Measurements from ENCODE around the gene CIPC.

The CIPC gene, protein sequence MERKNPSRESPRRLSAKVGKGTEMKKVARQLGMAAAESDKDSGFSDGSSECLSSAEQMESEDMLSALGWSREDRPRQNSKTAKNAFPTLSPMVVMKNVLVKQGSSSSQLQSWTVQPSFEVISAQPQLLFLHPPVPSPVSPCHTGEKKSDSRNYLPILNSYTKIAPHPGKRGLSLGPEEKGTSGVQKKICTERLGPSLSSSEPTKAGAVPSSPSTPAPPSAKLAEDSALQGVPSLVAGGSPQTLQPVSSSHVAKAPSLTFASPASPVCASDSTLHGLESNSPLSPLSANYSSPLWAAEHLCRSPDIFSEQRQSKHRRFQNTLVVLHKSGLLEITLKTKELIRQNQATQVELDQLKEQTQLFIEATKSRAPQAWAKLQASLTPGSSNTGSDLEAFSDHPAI
- total RNA-seq = 14.1 reads per million, percentile 39 among the genes with 10 or more reads in this experiment

DNA sequence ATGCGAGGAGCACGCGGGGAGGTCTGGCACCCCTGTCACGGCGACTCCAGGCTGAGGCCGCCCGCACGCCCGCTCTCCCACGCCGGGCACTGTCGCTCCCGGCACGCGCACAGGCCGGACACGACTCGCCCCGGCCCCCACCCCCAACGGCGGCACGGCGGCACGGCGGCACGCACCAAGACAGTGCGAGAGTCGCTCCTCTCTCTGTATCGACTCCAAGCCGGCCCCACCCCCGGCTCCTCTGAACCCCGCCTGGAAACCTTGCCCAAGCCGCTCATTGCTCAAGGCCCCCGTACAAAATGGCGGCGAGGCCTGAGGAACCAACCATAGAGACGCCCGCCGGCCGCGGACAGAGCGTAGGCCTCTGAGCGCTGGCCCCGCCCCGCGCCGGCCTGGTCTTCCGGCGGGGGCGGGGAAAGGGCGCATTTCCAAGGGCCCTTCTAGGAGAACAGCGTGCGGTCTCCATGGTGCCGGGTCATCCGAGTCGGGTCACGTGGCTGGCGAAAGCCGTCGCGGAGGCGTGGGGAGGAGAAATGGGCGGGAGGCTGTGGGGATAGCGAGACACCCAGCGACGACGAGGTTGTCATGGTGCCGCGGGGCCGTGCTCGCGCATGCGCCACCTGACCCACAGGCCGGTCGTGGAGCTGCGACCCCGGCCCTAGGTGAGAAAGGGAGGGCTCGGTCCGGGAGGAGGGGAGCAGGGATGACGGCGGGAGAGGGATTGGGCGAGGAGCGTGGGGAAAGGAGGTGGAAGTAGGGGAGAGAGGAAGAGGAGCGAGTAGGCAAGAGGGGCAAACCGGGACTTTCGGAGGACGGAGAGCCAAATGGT is at the start of gene CIPC:
Gene CIPC, plus strand, starts transcription at position 559 of the 829 bp plus-strand sequence. CDS start 7,451 bp downstream, outside the sequence.
- peak; percentile 99 for DNase-seq

DNA sequence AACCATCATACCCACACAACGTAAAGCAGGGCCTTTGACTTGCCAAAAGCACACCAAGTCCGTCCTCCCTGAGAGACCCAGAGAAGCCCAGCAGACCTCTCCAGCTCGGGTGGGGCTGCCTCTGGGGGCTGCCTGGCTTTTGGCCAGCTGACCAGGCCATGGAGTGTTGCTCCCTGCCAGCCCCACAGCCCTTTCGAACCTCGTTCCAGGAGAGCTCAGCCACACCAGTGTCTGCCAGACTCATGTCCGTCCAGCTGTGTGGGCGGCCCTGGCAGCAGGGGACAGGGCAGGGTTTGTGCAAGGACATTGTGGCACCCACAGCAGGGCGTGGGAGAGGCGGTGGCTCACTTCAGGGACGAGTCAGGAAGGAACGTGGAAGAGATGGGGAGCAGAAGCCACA is 46.9 kb upstream of the CIPC start:
- DNase-seq = no peak

DNA sequence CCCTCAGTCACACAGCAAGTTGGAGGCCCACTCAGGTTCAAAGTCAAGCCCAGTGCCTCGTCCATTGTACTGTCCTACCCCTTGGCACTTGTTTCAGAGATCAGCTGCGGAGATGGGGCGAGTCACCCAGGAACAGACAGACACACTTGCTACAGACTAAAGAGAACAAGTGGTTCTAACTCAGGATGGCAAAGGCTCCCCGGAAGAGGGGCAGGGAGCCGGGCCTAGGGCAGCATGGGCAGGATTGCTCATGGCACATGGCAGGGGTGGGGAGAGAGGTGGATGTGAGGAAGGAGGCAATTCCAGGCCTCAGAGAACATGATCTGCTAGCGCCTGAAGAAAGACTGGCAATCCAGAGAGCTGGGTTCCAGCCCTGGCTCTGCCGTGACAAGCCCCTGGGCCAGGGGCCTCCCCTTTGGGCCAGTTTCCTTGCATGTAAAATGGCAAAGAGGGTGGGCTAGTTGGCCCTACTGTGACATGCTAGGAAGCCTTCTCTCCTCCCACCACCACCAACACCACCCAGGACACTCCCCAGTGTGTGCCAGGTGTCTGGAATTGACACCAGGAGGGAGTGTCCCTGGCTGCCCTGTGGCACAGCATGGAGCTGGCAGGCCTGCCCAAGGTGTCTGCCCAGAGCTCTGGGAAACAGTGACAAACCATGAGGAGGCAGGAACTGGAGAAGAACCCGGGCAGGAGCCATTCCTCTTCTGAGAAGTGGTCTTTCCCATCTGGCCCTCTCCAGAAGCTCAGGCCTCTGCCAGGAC is 45.6 kb upstream of the CIPC start:
- no peak for DNase-seq

DNA sequence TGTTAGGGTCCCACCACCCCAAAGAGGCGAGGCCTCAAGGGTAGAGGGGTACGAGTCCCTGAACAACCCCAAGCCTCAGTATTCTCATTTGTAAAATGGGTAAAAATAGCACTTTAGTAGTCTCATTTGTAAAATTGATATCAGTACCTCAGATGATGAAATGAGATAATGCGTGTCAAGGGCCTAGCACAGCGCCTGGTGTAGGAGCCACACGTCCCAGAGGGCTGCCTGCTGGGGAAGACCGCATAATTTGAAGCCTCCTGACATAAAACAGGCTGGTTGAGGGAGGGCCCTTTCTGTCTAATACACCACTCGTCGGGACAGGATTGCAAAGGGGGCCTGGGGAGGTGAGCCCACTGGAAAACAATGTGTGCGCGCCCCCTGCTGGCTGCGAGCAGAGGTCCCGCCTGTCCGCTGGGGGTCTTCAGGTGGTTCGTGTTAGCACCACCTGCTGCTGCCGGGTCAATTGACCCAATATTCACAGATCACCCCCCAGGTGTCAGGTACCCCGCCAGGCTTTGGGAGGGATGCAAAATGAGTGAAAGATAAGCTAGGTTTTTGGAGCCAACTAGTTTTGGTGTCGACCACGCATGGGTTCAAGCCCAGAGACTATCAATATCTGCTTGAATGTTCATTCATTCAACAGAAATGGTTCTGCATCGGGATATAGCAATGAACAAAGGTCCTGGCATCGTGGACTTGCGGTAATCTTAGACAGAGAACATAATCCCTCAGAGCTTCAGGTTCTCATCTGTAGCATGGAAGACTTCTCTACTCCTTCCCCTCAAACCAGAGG is 44.8 kb upstream of the CIPC start:
- DNase-seq = peak; percentile 74

DNA sequence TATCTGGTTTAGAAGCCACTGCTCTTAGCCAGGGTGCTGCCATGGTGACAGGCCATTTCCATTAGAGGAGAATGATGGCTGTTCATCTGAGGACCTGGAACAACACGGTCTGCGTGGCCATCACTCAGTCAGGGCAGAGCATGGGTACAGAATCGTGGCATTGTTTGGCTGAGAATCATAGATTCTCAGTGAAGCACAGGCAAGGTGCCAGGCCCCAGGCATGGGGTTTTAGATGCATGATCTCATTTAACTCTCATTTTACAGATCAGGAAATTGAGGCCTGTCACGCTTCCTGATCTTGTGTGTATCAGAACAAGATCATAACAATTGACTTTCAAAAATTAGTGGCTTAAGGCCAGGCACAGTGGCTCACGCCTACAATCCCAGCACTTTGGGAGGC is 42.8 kb upstream of the CIPC start:
- DNase-seq = no peak

DNA sequence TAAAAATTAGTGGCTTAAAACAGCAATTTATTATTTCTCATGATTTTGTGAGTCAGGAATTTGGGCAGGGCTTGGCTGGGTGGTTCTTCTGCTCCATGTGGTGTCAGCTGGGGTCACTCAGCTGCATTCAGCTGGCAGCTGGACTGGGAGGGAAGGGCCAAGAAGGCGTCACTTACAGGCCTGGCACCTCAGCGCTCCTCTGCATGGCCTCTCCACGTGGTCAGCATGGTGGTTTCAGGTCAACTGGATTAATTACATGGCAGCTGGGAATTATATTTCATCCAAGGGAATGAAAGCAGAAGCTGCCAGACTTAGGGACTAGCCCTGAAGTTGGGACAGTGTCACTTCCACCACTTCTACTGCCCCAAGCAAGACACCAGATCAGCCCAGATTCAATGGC is 42.1 kb upstream of the CIPC start:
- no peak for DNase-seq

DNA sequence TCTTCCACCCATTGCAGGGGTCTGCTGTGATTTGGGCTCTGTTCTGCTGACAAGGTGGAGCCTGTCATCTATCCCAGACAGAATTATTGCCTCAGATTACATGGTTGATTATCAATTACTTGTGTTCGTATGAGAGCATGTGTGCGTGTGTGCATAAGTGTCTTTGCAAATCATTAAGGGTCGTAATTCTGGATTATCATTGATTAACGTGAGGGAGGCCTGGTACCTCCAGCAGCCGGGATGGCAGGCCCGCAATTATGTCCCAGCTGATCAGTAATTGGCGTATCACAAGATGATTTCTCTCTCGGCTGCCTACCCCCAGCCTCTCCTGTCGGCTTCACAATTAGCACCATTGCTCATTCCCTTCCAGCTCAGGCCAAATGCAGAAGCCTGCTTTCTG is 39.9 kb upstream of the CIPC start:
- no peak for DNase-seq

DNA sequence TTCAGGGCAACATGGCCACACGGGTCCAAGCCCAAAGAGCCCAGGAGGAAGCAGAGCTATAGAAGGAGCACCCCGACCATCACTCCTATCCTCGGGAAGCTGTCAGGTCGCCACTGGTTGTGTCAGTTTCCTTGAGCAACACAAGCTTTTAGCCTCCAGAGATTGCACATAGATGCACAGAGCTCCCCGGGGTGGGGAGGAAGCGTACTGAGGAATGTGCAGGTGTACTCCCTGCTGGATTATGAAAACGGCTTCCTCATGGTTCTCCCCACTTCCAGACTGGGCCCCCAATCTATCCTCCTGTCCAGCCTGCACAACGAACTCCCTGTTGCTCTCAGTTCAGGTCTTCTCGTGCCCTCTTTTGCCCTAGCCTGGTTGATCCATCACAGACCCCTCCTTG is 39.3 kb upstream of the CIPC start:
- no peak for DNase-seq

DNA sequence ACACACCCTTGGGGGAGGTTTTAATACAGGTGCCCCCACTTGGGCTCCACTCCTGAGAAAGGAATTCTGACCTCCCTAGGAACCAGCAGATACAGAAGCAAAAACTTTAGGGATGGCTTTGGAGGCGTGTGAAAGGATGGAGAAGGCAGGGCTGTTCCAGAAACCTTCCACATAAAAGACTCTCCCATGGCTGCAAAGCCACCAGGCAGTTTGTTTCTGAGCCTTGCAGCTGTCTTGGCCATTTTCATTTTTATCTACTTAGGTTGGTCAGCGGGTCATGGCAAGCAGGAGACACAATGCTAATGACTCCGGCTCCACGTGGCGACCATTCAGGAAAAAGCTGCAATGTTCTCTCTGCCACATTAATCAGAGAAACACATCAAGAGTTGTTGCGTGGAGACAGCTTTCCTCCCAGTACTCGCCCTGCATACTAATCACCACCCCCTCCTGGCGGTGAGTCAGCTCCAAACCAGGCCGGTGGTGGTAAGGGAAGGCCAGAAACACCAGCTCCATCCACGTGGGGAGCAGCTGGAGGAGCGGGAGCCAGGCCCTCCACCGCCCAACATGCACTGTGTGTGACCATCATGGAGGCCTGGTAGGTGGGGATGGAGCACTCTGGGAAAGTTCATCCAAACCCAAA is 38.7 kb upstream of the CIPC start:
- no peak for DNase-seq

DNA sequence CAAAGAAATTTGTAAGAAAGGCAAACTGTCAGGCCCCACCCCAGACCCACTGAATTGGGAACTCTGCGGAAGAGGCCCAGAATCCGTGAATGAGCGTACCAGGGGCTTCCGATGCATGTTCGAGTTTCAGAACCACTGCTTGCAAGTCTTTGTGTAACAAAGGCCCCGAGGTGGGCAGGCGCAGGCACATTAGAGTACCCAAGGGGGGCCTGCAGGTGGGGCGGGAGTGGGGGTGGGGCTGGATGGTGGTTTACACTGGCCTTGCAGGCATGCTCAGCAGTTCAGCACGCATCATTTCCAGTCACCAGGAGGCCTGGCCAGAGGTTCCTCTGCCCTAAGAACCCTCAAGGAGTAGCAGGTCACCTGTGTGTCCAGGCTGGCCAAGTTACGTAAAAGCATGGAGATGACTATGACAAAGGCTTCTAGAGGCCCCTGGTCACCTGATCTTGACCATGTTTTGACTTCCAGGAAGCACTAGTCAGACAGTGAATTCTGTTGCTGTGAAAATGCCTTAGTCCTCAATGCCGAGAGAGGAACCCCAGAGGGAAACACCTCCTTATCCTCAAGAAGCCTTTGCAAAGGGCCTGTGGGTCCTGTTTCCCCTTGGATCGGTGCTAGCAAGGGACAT is 36.3 kb upstream of the CIPC start:
- no peak for DNase-seq

DNA sequence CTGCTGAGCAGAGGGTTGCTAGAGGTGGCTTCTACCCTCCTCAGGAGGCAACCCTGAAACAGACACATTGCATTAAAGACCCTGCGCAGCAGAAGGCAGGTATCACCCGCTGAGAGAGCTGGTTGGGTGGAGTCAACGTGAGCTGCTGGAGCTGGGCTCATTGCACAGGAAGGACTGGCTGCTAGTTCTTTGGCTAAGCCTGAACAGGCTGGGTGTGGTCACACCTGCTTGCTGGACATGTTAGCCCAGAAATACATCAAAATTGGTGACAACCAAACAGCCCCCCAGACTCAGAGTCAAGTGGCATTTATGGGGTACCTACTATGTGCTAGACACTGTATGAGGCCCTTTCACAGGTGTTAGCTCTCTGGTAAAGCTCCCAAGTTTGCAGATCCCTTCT is 35.8 kb upstream of the CIPC start:
- no peak for DNase-seq

DNA sequence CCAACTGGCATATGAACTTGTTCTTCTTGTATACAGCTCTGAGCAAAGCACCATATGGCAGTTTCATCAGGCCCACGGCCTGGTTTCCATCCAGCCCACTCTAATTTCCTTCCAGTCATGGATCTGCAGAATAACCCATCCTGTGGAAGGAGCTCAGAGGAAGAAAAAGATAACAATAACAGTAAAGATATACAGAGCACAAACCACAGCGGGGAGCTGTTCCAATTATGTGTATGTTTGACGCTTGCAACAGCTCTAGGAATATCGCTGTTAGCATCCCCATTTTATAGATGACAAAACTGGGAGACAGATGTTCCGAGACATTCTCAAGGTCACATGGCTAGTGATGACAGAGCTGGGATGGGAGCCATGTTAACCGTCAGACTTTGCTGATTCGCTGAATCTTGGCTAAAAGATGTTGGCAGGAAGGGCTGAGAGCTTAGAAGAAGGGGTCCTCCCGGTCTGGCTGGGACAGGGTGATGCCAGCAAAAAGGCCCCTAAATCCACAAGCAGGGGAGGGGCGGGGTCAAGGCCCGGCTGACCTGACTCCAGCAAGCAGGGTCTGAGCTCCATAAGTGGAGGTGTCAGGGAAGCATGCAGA is 34.4 kb upstream of the CIPC start:
- DNase-seq = no peak

DNA sequence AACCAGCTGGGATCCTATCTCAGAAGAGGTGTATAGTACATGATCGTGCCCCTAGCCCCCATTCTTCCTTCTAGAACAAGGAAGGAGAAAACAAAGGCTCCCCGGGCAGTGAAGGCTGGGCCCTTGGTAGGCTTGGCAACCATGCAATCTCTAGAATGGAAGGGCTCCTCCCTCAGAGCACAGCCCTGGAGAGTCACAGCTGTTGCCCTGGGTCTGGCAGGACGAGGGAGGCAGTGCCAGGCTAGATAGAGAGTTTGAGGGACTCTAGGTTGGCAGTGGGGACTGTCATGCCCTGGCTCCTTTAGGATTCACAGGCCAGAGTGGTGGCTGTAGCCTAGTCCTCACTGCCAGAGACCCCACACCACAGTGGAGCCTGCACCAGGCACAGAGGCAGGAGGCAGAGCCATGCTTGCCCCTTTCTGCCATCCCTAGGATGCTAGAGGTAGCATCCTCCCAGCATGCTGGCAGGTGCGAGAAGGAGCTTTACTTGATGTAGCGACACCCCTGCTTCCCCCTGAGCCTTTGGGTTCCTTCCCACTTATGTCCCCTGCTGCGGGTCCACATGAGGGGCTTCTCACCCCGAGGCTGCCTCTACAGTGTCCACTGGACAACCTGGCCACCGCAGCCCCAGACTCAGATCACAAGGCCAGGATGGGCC is 33.4 kb upstream of the CIPC start:
- no peak for DNase-seq

DNA sequence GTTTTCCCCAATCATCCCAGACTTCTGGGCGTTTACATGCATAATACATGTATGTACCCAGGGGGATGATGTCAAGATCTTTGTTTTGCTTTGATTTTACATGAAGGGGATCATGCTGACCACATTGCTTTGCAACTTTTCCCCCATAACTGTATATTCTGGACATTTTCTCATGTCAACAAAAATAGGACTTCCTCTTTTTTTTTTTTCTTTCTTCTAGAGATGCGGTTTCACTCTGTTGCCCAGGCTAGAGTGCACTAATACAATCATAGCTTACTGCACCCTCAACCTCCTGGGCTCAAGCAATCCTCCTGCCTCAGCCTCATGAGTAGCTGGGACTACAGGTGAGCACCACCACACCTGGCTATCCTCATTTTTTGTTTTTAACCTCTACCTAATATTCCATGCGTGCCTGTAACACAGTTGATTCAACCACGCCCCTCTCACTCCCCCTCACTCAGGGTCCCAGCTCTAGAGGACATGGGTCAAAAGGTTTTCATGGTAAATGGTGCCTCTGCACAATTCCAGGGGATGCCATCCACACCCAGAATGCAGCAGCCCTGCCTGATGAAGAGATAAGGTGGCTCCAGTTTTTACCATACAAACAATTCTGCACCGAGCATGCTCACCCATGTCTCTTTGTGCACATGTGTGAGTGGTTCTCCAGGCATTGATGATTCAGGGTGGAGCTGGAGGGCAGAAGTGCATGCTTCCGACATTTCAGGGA is 32.0 kb upstream of the CIPC start:
- DNase-seq = no peak

DNA sequence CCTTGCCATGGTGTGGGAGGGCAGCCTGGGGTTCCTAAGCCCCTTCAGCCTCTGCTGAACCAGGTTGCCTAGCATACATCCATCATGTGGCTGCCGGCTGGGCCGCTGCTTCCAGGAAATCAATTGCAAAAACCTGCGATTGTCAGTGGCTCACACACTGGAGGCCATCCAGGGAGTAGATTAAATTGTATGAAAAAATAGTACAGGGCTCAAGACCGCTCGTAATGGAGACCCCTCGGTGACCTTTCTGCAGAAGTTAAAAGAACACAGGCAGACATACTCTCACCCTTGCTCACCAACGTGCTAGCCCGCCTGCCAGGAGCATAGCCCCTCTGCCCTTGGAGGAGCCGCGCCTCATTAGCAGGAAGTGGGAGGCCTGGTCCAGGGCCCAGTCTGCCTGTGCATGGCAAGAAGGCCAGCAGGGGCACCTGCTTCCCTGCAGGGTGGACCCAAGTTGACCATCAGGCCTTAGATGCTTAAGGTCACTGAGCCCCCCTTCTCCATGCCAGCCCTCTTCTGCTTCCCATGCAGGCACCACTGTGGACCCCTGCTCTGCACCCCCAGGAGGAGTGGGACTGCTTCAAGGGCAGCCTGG is 31.4 kb upstream of the CIPC start:
- DNase-seq = no peak

DNA sequence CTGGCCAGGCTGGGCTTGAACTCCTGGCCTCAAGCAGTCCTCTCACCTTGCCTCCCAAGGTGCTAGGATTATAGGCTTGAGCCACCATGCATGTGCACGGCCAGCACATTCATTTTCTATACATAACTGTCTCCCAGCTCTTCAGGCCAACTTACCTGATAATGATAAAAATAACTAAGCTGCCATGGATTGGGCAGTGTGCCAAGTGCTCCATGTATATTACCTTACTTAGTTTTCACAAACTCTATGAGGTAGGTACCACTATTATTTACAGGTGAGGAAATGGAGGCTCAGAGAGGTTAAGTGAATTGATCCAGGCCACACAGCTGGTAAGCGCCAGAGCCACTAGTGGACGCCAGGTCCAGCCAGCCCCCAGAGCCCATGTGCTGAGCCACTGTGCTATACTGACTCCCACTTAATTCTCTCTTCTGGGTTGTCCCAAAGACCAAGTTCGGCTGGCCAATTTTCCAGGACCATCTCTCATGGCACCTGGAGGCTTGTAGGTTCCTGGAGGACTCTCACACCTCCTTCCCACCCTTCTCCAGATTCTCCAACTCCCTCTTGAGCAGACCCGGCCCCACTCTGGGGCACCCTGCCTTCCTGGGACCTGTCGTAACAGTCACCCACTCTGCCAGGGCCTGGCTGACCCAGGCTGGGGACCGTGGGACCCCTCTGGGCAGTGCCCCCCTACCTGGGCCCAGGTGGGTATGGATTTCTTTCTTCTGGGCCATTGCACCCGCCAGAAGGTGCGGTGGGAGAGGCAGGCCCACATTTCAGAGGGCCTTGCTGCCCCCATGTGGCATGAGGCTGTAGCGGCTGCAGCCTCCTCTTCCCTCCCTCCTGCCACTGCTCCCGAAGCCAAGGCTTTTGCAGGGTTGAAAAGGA is 30.2 kb upstream of the CIPC start:
- DNase-seq = peak; percentile 48

DNA sequence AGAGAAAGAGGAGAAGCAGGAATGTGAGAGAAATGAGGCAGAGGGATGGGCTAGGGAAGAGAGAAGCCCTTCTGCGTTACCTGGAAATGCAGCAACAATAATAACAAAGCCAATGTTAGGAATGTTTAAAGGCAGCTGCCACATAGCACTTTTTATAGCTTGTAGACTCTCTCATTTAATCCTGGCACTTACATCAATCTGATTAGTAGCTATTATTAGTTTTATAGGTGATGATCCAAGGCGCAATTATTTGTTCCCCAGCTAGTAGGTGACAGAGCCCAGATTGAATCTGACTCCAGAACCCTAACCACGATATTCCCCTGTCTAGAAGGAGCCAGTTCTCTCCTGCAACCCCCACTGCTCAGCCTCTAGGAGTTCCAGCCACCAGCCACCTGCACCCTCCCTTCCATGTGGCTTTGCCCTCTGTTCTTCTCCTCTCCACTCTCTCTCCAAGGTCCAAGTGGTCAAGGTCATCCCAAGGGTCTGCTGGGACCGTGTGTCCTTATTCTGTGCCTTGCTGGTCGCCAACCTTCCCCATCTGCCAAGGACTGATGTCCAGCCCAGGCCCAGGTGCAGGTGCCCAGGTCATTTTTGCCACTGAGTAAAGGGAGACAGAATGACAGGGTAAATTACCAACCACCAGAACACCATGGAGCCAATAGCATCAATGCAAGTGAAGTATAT is 29.4 kb upstream of the CIPC start:
- no peak for DNase-seq

DNA sequence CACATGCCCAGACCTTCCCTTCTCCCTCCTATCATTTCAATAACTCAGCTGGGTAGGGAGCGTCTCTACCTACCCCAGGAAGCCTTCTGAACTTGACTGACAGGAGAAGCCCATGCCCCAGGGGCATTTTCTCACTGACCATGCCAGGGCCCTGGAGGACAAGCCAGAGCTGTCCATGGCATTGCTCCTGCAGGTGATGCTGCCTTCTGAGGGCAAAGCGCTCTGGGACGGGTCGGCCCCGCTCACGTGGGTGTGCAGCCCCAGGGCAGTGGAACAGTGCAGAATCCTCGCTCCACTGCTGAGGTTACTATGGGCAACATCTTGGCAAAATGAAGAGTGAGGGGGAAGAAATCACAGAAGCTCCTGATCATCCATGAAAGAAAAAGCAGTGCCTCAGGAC is 28.5 kb upstream of the CIPC start:
- DNase-seq = no peak
